SK-N-SH treated with all-trans-retinoic acid at 6 μM for 48 hours (cell line): ENCODE results near the gene DPP6.
"Not testable (repeated sequence)": the region's sequence is repeated elsewhere in the genome, so short reads cannot be mapped to it uniquely, and the experiment has no call there.

Experiments
- ATAC-seq: fragments of 200-7000 bp; cut with Tn5 transposase; 3 replicates; pipeline ENCODE4 v1.9.1; 2020; ENCODE audit warnings: mild to moderate bottlenecking, moderate library complexity

DPP6 gene

DNA sequence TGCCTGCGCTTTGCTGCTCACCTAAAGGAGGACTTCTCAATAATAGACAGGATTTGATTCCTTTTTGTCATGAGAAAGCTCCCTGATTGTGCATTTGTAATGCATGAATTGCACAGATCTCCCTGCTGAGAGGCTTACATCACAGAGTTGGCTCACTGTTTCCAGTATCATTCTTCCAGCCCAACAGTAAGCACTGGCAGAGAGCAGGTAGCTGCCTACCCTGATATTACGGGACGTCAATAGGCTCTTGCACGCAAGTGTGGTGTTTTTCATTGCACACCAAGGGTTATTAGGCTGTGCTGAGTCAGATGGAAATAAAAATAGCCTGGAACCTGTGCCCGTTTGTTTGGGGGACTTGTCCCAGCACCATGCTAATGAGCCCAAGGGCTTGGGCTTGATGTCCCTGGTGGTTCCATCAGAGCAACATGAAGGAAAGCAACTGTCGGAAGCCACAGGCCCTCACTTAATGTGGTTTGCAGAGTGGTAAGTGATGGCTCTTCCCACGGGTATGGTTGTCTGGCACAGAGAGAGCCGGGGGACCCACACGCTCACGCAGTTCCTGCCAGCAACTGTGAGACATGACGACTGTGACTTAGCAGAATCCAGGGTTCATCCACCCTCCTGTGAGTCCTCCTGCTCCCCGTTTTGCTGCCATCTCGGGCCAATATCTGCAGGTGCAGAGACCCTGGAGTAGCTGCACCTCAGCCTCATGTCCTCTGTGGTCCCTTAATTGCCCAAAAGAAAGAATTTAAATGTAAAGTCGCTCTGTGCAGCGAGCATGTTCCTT, 20.4 kb downstream of the DPP6 start:
- not testable (repeated sequence) for ATAC-seq

DNA sequence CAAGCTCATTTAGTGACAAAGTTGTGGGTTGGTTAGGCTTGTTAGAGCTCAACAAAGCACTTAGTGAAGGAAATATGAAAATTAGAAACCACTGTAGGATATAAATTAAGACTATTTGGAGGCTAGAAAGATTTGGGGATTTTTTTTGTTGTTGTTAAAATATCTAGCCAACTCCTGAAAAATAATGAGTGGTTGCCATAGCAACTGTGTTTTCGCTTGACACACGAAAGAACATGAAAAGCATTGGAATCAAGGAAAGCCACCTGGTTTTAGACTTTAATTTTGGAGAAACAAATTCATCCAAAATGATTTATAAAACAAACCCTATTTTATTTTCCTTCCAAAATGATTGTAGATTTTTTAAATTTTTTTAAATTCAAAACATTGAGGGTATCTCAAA, 26.3 kb downstream of the DPP6 start:
- not testable (repeated sequence) for ATAC-seq

DNA sequence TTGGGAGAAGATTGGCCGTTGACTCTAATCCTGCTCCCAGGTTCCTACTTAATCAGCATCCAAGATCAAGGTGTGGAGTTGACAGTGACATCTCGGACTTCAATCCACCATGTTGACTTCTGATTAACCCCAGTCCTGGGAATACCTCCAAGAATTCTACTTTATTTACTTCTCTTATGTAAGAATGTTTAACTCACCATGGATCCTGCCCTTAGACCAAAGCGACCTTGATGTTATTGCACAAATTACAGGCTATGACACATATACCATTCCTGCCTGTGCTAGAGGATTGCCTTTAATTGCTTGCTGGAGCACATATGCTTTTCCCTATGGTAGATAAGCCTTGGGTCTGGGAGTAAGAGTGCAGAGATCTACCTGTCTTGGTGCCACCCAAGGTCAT, 28.1 kb downstream of the DPP6 start:
- not testable (repeated sequence) for ATAC-seq

- not testable (repeated sequence) for ATAC-seq
These were observed 35.0 kb downstream of the DPP6 start for GRCh38 chr7:154087037-154087725.

DNA sequence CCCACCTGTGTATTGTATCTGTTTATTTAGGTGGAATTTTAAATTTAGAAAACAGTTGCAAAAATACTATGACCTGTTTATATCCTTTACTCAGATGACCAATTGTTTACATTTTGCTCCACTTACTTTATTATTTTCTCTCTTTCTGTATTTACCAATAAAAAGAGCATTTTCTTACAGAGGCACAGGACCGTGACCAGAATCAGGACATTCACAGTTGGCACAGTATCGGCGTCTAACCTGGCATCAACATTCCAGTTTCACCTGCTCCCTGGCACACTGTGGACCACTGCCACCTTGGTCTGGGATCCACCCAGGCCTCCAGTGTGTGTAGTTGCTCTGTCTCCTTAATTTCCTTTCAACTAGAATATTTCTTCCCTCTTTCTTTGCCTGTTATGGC, 39.9 kb downstream of the DPP6 start:
- ATAC-seq, result not testable (repeated sequence)

- not testable (repeated sequence) for ATAC-seq
These were observed 43.0 kb downstream of the DPP6 start for GRCh38 chr7:154095201-154095600.

- not testable (repeated sequence) for ATAC-seq
These were observed 52.9 kb downstream of the DPP6 start for GRCh38 chr7:154105063-154105462.

DNA sequence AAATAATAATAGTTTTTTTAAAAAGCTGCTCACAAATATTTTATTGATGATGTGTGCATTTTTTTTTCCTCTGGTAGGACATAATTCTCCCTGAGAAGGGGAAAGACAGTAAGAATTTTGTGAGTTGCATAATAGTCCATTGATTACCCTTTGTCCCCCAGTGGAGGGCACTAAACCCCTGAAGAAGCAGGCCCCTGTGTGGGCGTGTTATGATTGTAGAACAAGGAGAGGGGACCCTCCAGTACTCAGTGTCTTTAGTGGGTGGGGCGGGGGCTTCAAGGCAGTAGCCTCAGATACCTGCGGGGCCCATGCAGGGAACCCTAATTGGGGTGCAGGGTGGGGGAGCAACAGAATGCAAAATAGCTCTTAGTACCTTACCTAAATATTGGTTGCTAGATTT, 57.4 kb downstream of the DPP6 start:
- ATAC-seq, result not testable (repeated sequence)

DNA sequence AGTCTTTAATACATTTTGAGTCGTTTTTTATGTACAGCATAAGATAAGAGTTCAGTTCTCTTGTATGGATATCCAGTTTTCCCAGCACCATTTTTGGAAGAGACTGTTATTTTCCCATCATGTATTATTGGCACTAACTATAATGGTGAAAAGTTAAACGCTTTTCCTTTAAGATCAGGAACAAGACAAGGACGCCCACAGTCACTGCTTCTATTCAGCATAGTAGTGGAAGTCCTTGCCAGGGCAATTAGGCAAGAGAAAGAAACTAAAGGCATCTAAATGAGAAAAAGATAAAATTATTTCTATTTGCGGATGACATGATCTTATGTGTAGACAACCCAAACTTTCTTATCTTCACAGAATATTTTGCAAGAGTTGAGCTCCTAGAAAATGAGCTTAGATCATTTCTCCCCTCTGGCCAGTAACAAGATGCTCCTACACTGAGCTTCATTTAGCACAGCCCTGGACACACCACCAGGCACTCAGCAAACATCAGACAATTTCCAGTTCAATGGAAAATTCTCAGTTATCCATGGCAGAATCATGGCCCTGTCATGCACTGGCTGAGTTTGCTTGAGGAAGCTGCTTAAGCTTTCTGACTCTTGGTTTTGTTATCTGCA, 61.6 kb downstream of the DPP6 start:
- not testable (repeated sequence) for ATAC-seq

DNA sequence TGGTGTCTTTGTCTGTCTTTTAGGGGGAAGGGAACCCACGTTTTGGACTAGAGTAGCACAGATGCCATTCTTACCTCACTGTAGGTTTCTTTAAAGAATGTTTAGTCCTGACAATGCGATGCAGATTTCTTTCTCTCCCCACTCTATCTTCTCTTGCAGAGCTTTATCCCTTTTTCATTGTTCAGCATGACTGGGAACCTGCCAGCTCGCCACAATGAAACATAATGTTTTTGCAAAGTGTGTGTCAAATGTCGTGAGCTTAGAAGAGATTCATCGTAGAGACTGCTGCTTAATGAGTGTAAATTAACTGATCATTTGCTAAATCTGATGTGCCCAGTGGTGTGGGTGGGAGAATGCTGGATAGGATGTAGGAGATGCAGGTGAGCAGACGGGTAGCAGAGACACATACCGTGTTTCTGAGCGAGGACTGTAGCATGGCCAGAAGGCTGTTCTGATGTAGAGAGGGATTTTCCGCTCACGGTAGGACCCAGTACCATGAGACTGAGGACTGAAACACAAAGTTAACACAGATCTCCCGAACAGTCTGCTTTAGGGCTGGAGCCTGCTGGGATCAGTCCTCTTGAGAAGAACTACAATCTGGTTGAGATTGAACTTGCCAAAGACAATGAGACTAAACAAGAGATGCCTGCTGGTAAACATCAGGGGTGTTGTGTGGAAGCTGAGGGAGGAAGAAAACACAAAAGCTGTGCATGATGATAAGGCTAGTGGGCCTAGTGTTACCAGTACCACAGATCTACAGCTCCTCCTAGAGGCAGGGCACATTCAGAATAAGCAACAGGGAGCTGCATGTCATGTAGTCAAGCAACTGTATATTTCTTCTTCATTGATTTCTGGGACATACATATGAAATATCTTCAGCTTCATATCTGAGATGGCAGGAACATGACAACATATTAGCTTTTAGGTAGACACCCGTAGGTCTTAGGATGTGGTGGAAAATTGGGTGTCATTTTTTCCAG, 65.5 kb downstream of the DPP6 start:
- ATAC-seq, result not testable (repeated sequence)

- not testable (repeated sequence) for ATAC-seq
These were observed 68.6 kb downstream of the DPP6 start for GRCh38 chr7:154120825-154121224.

- not testable (repeated sequence) for ATAC-seq
These were observed 70.5 kb downstream of the DPP6 start for GRCh38 chr7:154122720-154123119.

- not testable (repeated sequence) for ATAC-seq
These were observed 71.2 kb downstream of the DPP6 start for GRCh38 chr7:154123397-154123796.

DNA sequence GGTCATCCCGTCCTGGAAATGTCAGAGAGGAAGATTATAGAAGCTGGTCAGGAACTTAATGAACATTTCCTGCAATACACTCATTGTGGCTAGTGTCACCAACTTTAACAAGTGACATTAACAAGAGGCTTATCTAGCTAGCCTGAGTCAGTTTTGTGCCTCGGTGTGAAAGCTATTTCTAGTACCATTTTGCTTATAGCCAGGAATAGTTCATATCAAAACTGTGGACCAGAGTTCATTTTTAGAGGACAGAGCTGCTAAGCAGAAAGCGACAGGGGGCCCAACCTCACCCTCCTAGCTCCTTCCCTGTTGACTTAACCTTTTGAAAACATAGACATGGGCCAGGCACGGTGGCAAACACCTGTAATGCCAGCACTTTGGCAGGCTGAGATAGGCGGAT, 76.9 kb downstream of the DPP6 start:
- ATAC-seq, result not testable (repeated sequence)

- ATAC-seq, result not testable (repeated sequence)
These were observed 80.4 kb downstream of the DPP6 start for GRCh38 chr7:154132617-154133016.

GRCh38 chr7:154133703-154134277, 81.6 kb downstream of the DPP6 start:
- not testable (repeated sequence) for ATAC-seq

GRCh38 chr7:154134698-154135097, 82.5 kb downstream of the DPP6 start:
- ATAC-seq, result not testable (repeated sequence)

DNA sequence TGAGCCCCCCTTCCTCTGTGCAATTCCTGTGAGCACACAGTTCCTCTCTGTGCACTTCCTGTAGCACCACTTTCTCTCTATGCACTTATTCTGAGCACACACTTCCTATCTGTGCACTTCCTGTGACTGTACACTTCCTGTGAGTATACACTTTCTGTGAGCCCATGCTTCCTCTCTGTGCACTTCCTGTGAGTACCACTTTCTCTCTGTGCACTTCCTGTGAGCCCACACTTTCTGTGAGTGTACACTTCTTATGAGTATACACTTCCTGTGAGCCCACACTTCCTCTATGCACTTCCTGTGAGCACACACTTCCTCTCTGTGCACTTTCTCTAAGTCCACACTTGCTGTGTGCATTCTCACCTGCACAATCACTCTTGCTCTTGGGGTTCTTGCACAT, 83.4 kb downstream of the DPP6 start:
- not testable (repeated sequence) for ATAC-seq

DNA sequence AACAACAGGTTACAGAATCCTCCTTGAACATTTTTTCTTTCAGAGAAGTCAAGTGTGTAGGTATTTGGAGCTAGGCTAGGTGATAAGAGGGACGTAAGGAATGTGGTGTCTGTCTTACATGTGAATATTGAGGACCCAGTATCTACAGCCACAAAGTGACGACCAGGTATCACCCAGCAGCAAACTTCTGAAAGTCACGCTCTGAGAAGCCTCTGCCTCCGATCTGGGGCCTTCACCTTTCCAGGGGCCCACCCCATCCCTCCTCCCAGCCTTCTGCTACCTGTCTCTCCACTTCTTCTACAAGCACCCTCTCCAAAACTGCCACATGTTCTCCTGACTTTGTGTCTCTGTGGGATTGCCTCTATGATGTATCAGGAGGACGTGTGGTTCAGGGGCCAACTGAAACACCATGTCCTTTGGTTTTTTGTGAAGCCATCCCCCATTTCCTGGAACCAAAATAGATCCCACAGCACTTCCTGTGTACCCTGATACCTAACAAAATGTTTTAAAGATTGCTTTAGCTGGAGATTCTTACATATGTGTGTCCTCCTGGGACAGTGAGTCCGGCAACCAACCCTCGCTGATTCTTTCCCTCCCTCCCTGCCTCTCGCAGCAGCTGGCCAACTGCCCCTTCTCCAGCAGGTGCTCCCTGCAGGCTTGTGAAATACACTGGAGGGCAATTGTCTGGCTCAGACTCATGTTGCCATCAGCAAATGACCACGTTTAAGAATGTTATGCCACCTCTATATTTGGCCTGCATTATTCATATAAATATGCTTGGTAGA, 93.9 kb downstream of the DPP6 start:
- ATAC-seq, result not testable (repeated sequence)

- ATAC-seq, result not testable (repeated sequence)
These were observed 94.5 kb downstream of the DPP6 start for GRCh38 chr7:154146707-154147038.
